Measurements from ENCODE around the gene MAP1B. TPM values are rescaled to one million over a fixed set of nuclear protein-coding genes. Genes with fewer than 3 reads are reported as not detected.

The MAP1B gene
- total and polyA plus RNA-seq, 4 donors = 0.58 to 5.0 (median 2.1) TPM

DNA sequence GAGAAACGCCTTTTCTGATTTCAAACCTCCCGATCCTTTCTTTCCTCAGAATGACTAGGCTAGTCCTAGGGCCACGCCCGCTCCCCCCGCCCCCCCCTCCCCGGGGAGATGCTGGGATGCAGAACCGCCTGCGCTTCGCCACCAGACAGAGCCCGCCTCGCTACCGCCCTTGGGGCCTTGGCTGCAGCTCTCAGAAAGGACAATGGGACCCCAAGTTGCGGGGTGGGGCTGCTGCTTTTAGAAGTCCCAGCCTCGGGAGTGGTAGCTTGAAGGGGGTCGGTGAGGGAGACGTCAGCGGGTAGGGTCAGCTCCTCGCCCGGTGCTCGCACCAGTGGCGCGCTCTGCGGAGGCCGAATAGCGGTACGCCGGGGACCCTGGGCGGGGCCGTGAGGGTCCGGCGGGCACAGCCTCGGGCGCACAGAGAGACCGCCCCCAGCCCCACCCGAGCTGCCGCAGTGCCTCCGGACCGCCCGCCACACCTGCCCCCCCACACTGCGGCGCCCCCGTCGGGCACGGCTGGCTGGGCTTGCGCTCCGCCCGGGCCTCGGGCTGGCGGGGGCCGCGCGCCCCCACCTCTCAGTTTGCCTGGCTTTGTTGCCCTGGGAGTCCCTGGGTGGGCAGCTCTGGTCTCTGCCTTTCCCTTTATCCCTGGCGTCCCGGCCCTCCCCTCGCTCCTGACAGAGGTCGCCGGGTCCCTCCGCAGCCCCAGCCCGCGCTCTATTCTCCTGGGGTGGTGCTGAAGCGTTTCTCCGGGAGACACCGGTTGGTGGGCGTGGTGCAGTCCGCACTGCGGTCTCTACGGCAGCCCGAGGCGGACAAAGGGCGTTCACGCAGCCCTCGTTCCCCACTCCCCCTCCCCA lies 1.2 kb downstream of the MAP1B start:
- H3K27ac ChIP-seq (ENCODE audit: low read depth in 1 of 2, low read length in 2 of 2) = no peak overlapping the region
- H3K4me1 ChIP-seq (ENCODE audit: control insufficient read depth in 4 of 4, insufficient read depth in 4 of 4, low read length in 3 of 4) = peaks cover 5 to 24% (median 16%) of the 10 kb centered on the region in 4 donors
- no peak overlapping the region for H3K9ac ChIP-seq (ENCODE audit: low read depth in 1 of 2, low read length in 2 of 2)
- TF ChIP-seq HNF4G (IDR thresholded peaks at IDR 0.05) (no peak), FOXA1 (IDR thresholded peaks at IDR 0.05) (no peak), TAF1 (conservative IDR thresholded peaks at IDR 0.05) (no peak), HNF4A (conservative IDR thresholded peaks at IDR 0.05) (no peak)
- TF ChIP-seq, protein P1, sequence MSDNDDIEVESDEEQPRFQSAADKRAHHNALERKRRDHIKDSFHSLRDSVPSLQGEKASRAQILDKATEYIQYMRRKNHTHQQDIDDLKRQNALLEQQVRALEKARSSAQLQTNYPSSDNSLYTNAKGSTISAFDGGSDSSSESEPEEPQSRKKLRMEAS (IDR thresholded peaks at IDR 0.05) = no peak
- TF ChIP-seq, protein P2, sequence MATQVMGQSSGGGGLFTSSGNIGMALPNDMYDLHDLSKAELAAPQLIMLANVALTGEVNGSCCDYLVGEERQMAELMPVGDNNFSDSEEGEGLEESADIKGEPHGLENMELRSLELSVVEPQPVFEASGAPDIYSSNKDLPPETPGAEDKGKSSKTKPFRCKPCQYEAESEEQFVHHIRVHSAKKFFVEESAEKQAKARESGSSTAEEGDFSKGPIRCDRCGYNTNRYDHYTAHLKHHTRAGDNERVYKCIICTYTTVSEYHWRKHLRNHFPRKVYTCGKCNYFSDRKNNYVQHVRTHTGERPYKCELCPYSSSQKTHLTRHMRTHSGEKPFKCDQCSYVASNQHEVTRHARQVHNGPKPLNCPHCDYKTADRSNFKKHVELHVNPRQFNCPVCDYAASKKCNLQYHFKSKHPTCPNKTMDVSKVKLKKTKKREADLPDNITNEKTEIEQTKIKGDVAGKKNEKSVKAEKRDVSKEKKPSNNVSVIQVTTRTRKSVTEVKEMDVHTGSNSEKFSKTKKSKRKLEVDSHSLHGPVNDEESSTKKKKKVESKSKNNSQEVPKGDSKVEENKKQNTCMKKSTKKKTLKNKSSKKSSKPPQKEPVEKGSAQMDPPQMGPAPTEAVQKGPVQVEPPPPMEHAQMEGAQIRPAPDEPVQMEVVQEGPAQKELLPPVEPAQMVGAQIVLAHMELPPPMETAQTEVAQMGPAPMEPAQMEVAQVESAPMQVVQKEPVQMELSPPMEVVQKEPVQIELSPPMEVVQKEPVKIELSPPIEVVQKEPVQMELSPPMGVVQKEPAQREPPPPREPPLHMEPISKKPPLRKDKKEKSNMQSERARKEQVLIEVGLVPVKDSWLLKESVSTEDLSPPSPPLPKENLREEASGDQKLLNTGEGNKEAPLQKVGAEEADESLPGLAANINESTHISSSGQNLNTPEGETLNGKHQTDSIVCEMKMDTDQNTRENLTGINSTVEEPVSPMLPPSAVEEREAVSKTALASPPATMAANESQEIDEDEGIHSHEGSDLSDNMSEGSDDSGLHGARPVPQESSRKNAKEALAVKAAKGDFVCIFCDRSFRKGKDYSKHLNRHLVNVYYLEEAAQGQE (IDR thresholded peaks at IDR 0.05) = peak; percentile 37
- no peaks in the 10 kb centered on the region for H3K36me3 ChIP-seq (ENCODE audit: control insufficient read depth in 4 of 4, insufficient read depth in 3 of 4, low read depth in 1 of 4, low read length in 3 of 4)
- peak overlapping the region in 2 of 3 donors; percentile 48 to 59 for H3K4me3 ChIP-seq (ENCODE audit: low read depth in 1 of 3, low read length in 3 of 3)
- peak; percentile 39 for DNase-seq (ENCODE audit: low spot score)
- peaks cover 0 to 19% (median 4%) of the 10 kb centered on the region in 4 donors for H3K27me3 ChIP-seq (ENCODE audit: control insufficient read depth in 4 of 4, insufficient read depth in 4 of 4, low read length in 3 of 4)
- WGBS = 3% methylated on average over 72 of the region's 72 CpGs
- H3K9me3 ChIP-seq (ENCODE audit: control insufficient read depth in 4 of 4, low read length in 3 of 4) = peaks cover 0 to 10% (median 4%) of the 10 kb centered on the region in 4 donors

DNA sequence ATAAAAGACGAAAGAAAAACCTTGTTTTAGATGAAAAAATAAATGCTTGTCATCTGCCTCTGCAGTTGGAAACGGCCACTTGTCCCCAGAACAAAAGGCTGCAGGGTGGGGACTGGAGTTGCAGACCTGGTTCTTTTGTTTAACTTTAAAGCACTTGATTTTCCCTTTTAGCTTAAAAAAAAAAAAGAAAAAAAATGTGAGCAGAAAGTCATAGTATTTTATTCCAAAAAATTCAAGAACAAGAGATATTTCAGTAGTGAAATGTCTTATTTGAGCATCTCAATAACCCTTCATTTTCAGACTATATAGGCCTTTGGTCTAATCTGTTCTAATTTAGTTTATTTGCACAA lies 1.8 kb downstream of the MAP1B start:
- peaks cover 0 to 4% (median 3%) of the 10 kb centered on the region in 4 donors for H3K9me3 ChIP-seq (ENCODE audit: control insufficient read depth in 4 of 4, low read length in 3 of 4)
- peaks cover 5 to 24% (median 16%) of the 10 kb centered on the region in 4 donors for H3K4me1 ChIP-seq (ENCODE audit: control insufficient read depth in 4 of 4, insufficient read depth in 4 of 4, low read length in 3 of 4)
- peak overlapping the region in 2 of 3 donors; percentile 48 to 59 for H3K4me3 ChIP-seq (ENCODE audit: low read depth in 1 of 3, low read length in 3 of 3)
- H3K27me3 ChIP-seq (ENCODE audit: control insufficient read depth in 4 of 4, insufficient read depth in 4 of 4, low read length in 3 of 4) = peaks cover 0 to 19% (median 3%) of the 10 kb centered on the region in 4 donors
- TF ChIP-seq FOXA1 (IDR thresholded peaks at IDR 0.05) (no peak), GABPA (IDR thresholded peaks at IDR 0.05 in 1 of 2, conservative IDR thresholded peaks at IDR 0.05 in 1 of 2) (no peak), RAD21 (IDR thresholded peaks at IDR 0.05) (peak in 1 of 2 donors; percentile 7), YY1 (IDR thresholded peaks at IDR 0.05) (no peak)
- 3% methylated on average over 2 of the region's 2 CpGs for WGBS
- H3K9ac ChIP-seq (ENCODE audit: low read depth in 1 of 2, low read length in 2 of 2) = no peak overlapping the region
- no peak for DNase-seq (ENCODE audit: low spot score)
- no peak overlapping the region for H3K27ac ChIP-seq (ENCODE audit: low read depth in 1 of 2, low read length in 2 of 2)
- no peaks in the 10 kb centered on the region for H3K36me3 ChIP-seq (ENCODE audit: control insufficient read depth in 4 of 4, insufficient read depth in 3 of 4, low read depth in 1 of 4, low read length in 3 of 4)

DNA sequence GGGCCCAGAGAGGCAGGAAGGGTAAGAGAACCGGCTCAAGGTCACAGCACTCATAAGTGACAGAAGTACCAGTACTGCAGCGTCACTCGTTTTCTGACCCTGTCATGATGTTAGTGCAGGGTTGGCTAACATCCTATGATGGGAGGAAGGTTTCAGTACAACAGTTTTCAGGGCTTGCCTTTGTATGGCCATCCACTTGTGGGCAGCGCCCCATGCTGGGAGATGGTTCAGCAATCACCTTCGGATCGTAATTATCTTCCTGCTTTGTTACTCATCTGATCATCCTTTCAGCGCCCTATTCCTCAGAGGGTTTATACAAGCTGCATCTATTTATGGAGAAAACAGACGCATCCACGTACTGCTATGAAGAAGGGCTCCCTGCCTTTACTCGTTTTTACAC lies 2.4 kb downstream of the MAP1B start:
- H3K36me3 ChIP-seq (ENCODE audit: control insufficient read depth in 4 of 4, insufficient read depth in 3 of 4, low read depth in 1 of 4, low read length in 3 of 4) = no peaks in the 10 kb centered on the region
- no peak for DNase-seq (ENCODE audit: low spot score)
- TF ChIP-seq, protein P2 (IDR thresholded peaks at IDR 0.05) = no peak
- TF ChIP-seq, protein P3, sequence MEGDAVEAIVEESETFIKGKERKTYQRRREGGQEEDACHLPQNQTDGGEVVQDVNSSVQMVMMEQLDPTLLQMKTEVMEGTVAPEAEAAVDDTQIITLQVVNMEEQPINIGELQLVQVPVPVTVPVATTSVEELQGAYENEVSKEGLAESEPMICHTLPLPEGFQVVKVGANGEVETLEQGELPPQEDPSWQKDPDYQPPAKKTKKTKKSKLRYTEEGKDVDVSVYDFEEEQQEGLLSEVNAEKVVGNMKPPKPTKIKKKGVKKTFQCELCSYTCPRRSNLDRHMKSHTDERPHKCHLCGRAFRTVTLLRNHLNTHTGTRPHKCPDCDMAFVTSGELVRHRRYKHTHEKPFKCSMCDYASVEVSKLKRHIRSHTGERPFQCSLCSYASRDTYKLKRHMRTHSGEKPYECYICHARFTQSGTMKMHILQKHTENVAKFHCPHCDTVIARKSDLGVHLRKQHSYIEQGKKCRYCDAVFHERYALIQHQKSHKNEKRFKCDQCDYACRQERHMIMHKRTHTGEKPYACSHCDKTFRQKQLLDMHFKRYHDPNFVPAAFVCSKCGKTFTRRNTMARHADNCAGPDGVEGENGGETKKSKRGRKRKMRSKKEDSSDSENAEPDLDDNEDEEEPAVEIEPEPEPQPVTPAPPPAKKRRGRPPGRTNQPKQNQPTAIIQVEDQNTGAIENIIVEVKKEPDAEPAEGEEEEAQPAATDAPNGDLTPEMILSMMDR (IDR thresholded peaks at IDR 0.05; ENCODE audit: low read depth, low read length, missing input control) = no peak
- TF ChIP-seq RAD21 (IDR thresholded peaks at IDR 0.05) = no peak
- no peak for TF ChIP-seq SP1 (IDR thresholded peaks at IDR 0.05)
- TF ChIP-seq HNF4A (conservative IDR thresholded peaks at IDR 0.05) = no peak
- TF ChIP-seq NR2F2 (IDR thresholded peaks at IDR 0.05) = no peak
- TF ChIP-seq YY1 (IDR thresholded peaks at IDR 0.05) = no peak
- TF ChIP-seq FOXA2 (IDR thresholded peaks at IDR 0.05) = no peak
- TF ChIP-seq JUND (IDR thresholded peaks at IDR 0.05) = no peak
- TF ChIP-seq RXRA (IDR thresholded peaks at IDR 0.05) = no peak
- TF ChIP-seq TAF1 (conservative IDR thresholded peaks at IDR 0.05) = no peak
- no peaks in the 10 kb centered on the region for H3K9me3 ChIP-seq (ENCODE audit: control insufficient read depth in 4 of 4, low read length in 3 of 4)
- H3K27me3 ChIP-seq (ENCODE audit: control insufficient read depth in 4 of 4, insufficient read depth in 4 of 4, low read length in 3 of 4) = peaks cover 0 to 19% (median 2%) of the 10 kb centered on the region in 4 donors
- no peak overlapping the region for H3K27ac ChIP-seq (ENCODE audit: low read depth in 1 of 2, low read length in 2 of 2)
- H3K4me1 ChIP-seq (ENCODE audit: control insufficient read depth in 4 of 4, insufficient read depth in 4 of 4, low read length in 3 of 4) = peaks cover 5 to 24% (median 16%) of the 10 kb centered on the region in 4 donors
- no peak overlapping the region for H3K9ac ChIP-seq (ENCODE audit: low read depth in 1 of 2, low read length in 2 of 2)
- no peak overlapping the region for H3K4me3 ChIP-seq (ENCODE audit: low read depth in 1 of 3, low read length in 3 of 3)
- WGBS = 71% methylated on average over 10 of the region's 10 CpGs
